GM12872 (cell line): ENCODE results near the gene PRXL2B.

Source experiments
- CTCF ChIP-seq: IDR thresholded peaks from 3 replicates; pipeline ENCODE4 v1.5.1; 2011; ENCODE audit warnings: low read depth, mild to moderate bottlenecking, low read length, moderate library complexity; ENCODE audit not compliant: insufficient read depth

PRXL2B gene

GRCh38 chr1:2606881-2607621 lies 20.5 kb downstream of the PRXL2B start:
- TF ChIP-seq CTCF, result no peak

- no peak for TF ChIP-seq CTCF
Observed at GRCh38 chr1:2607641-2608091, 21.1 kb downstream of the PRXL2B start.

GRCh38 chr1:2609319-2610035 lies 22.9 kb downstream of the PRXL2B start:
- no peak for TF ChIP-seq CTCF

GRCh38 chr1:2610036-2610959 lies 23.7 kb downstream of the PRXL2B start:
- TF ChIP-seq CTCF, result no peak

GRCh38 chr1:2611031-2611501 lies 24.5 kb downstream of the PRXL2B start:
- TF ChIP-seq CTCF, result no peak

GRCh38 chr1:2611621-2612437 lies 25.3 kb downstream of the PRXL2B start:
- no peak for TF ChIP-seq CTCF
